ENCODE results near the gene ZNF385D.

DNA sequence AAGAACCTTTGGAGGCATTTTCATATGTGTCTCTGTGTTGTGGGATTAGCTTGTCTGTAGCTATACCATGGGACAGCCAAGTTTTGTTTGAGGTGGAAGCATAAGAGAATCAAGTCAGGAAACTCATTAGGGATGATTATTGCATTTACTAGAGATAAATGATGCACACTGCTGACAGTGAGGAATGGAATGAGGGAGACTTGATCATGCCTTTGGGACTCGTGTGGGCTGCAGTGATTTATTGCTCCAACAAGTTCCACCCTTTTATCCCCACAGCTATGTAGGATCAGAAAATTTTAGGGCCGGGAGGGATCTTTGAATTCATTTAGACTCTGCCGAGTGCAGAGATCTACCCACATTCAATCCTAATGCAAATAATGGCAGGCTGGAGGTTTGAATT is 16.3 kb downstream of the ZNF385D start:
- no peak for TF ChIP-seq ESRRA (CRISPR knock-in tag; IDR thresholded peaks at IDR 0.05; ENCODE audit: borderline replicate concordance)
- TF ChIP-seq, protein P1, sequence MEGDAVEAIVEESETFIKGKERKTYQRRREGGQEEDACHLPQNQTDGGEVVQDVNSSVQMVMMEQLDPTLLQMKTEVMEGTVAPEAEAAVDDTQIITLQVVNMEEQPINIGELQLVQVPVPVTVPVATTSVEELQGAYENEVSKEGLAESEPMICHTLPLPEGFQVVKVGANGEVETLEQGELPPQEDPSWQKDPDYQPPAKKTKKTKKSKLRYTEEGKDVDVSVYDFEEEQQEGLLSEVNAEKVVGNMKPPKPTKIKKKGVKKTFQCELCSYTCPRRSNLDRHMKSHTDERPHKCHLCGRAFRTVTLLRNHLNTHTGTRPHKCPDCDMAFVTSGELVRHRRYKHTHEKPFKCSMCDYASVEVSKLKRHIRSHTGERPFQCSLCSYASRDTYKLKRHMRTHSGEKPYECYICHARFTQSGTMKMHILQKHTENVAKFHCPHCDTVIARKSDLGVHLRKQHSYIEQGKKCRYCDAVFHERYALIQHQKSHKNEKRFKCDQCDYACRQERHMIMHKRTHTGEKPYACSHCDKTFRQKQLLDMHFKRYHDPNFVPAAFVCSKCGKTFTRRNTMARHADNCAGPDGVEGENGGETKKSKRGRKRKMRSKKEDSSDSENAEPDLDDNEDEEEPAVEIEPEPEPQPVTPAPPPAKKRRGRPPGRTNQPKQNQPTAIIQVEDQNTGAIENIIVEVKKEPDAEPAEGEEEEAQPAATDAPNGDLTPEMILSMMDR (IDR thresholded peaks at IDR 0.05), result no peak
- no peak for TF ChIP-seq SP1 (CRISPR knock-in tag; conservative IDR thresholded peaks at IDR 0.05)
- TF ChIP-seq FOXJ3 (CRISPR knock-in tag; IDR thresholded peaks at IDR 0.05; ENCODE audit: borderline replicate concordance), result no peak
- TF ChIP-seq ETV6 (CRISPR knock-in tag; IDR thresholded peaks at IDR 0.05), result no peak
- no peak for TF ChIP-seq CREB1 (CRISPR knock-in tag; IDR thresholded peaks at IDR 0.05)
- TF ChIP-seq, protein P2, sequence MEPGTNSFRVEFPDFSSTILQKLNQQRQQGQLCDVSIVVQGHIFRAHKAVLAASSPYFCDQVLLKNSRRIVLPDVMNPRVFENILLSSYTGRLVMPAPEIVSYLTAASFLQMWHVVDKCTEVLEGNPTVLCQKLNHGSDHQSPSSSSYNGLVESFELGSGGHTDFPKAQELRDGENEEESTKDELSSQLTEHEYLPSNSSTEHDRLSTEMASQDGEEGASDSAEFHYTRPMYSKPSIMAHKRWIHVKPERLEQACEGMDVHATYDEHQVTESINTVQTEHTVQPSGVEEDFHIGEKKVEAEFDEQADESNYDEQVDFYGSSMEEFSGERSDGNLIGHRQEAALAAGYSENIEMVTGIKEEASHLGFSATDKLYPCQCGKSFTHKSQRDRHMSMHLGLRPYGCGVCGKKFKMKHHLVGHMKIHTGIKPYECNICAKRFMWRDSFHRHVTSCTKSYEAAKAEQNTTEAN (CRISPR knock-in tag; IDR thresholded peaks at IDR 0.05), result no peak
- no peak for TF ChIP-seq CREM (CRISPR knock-in tag; IDR thresholded peaks at IDR 0.05)
- TF ChIP-seq, protein P3, sequence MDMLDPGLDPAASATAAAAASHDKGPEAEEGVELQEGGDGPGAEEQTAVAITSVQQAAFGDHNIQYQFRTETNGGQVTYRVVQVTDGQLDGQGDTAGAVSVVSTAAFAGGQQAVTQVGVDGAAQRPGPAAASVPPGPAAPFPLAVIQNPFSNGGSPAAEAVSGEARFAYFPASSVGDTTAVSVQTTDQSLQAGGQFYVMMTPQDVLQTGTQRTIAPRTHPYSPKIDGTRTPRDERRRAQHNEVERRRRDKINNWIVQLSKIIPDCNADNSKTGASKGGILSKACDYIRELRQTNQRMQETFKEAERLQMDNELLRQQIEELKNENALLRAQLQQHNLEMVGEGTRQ (CRISPR knock-in tag; IDR thresholded peaks at IDR 0.05), result no peak
- TF ChIP-seq, protein P4, sequence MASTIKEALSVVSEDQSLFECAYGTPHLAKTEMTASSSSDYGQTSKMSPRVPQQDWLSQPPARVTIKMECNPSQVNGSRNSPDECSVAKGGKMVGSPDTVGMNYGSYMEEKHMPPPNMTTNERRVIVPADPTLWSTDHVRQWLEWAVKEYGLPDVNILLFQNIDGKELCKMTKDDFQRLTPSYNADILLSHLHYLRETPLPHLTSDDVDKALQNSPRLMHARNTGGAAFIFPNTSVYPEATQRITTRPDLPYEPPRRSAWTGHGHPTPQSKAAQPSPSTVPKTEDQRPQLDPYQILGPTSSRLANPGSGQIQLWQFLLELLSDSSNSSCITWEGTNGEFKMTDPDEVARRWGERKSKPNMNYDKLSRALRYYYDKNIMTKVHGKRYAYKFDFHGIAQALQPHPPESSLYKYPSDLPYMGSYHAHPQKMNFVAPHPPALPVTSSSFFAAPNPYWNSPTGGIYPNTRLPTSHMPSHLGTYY (CRISPR knock-in tag; IDR thresholded peaks at IDR 0.05), result no peak
